Measurements from ENCODE around the gene HORMAD2. TPM values are rescaled to one million over a fixed set of nuclear protein-coding genes. Genes with fewer than 3 reads are reported as not detected.
A peak's percentile ranks its signal among the peaks of the same experiment; 100 is the strongest.

HORMAD2 gene
- total and polyA plus RNA-seq, 7 experiments from 2014 or later, result 0.34 TPM; not detected in 6

DNA sequence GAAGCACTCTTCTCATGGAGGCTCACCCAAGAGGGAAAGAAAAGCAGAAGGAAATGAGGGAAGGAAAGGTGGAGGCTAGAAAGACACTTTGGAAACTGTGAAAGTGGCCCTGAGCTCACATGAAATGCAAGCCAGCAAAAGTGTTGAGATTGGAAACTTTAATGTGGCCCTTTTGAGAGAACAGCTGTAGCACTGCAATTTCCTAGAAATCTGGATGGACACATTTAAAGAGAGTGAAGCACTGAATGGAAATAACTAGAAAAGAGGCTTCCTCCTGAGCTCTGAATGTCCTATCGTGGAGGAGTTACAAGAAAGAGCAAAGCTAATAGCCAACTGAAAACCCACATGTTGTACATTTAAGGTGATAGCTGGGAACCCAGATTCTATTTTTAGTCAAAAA is 110.3 kb downstream of the HORMAD2 start:
- Histone ChIP-seq H3K36me3 (ENCODE audit: control insufficient read depth in 2 of 3, insufficient read depth in 3 of 3, low read length in 3 of 3) (no peaks in the 10 kb centered on the region), H3K27ac (ENCODE audit: low read depth, low read length) (no peak overlapping the region), H3K4me3 (ENCODE audit: low read length) (no peak overlapping the region), H3K4me1 (ENCODE audit: control insufficient read depth in 2 of 2, insufficient read depth in 2 of 2, low read length in 2 of 2) (peaks cover 0 to 6% of the 10 kb centered on the region in 2 donors), H3K27me3 (ENCODE audit: control insufficient read depth in 2 of 2, insufficient read depth in 2 of 2, low read length in 2 of 2) (no peaks in the 10 kb centered on the region), H3K9me3 (ENCODE audit: control insufficient read depth in 2 of 3, low read length in 3 of 3) (no peaks in the 10 kb centered on the region)
- CTCF ChIA-PET, result interaction anchor here (1.2 kb wide), 1 partner anchor 8 kb away, joined by 3 read pairs; no protein-coding TSS in a partner anchor
- peaks cover 24 to 90% (median 28%) of the 10 kb centered on the region in 7 donors for H3K4me1 Mint-ChIP-seq
- peaks cover 0 to 10% (median 0%) of the 10 kb centered on the region in 11 donors for H3K9me3 Mint-ChIP-seq
- peaks cover 0 to 30% (median 0%) of the 10 kb centered on the region in 5 donors for H3K36me3 Mint-ChIP-seq
- DNase-seq (no peak), ATAC-seq (no peak)
- POLR2A ChIA-PET, result interaction anchor here (0.8 kb wide), 1 partner anchor 11 kb away, joined by 3 read pairs; no protein-coding TSS in a partner anchor
- peak overlapping the region in 2 of 9 donors; percentile 11 to 89 for H3K27ac Mint-ChIP-seq
- peak overlapping the region in 1 of 10 donors; percentile 66 for H3K4me3 Mint-ChIP-seq
- intact Hi-C loops (cut with micrococcal nuclease), result no loop called here
- H3K27me3 Mint-ChIP-seq, result no peaks in the 10 kb centered on the region

DNA sequence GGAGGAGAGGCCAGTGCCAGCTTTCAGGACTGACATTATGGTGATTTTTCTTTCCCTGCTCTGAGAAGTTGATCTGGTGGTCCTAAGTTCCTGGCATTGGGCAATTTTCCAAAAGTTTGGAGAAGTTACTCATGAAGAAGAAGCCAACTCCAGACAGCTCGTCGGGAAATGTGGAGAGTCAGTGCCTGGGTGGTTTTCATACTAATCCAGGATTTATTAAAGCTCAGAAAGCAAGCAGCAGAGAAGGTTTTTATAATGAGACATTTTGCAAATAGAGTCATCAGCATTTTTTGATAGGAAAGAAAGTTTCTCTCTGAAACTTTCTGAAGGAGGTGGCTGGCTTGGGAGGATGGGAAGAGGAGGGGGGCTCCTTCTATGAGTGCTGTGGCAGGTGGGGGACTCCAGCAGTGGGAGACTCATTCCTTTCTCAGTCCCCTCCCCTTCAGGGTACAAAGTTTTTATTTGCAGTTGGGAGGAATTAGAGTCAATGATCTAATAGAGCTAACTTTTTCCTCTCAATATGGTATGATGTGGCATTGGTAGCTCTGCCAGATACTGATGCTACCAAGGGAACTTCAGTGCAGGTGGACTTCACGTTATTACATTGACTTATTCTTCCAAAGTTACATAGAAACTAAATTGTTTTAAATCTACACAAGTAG is 110.9 kb downstream of the HORMAD2 start:
- Histone ChIP-seq H3K4me1 (ENCODE audit: control insufficient read depth in 2 of 2, insufficient read depth in 2 of 2, low read length in 2 of 2) (peaks cover 5 to 6% of the 10 kb centered on the region in 2 donors), H3K27me3 (ENCODE audit: control insufficient read depth in 2 of 2, insufficient read depth in 2 of 2, low read length in 2 of 2) (no peaks in the 10 kb centered on the region), H3K4me3 (ENCODE audit: low read length) (no peak overlapping the region), H3K9me3 (ENCODE audit: control insufficient read depth in 2 of 3, low read length in 3 of 3) (no peaks in the 10 kb centered on the region), H3K27ac (ENCODE audit: low read depth, low read length) (no peak overlapping the region), H3K36me3 (ENCODE audit: control insufficient read depth in 2 of 3, insufficient read depth in 3 of 3, low read length in 3 of 3) (no peaks in the 10 kb centered on the region)
- Mint-ChIP-seq H3K4me1 (peaks cover 24 to 92% (median 30%) of the 10 kb centered on the region in 7 donors), H3K36me3 (peaks cover 0 to 30% (median 0%) of the 10 kb centered on the region in 5 donors), H3K27me3 (no peaks in the 10 kb centered on the region), H3K27ac (peak overlapping the region in 1 of 9 donors; percentile 89), H3K9me3 (peaks cover 0 to 10% (median 0%) of the 10 kb centered on the region in 11 donors), H3K4me3 (peak overlapping the region in 1 of 10 donors; percentile 66)
- ChIA-PET CTCF (interaction anchor here (1.2 kb wide), 1 partner anchor 9 kb away, joined by 3 read pairs; no protein-coding TSS in a partner anchor), POLR2A (interaction anchor here (0.8 kb wide), 1 partner anchor 11 kb away, joined by 3 read pairs; no protein-coding TSS in a partner anchor)
- ATAC-seq (no peak), DNase-seq (peak in 1 of 9 donors; percentile 8)
- intact Hi-C loops (cut with micrococcal nuclease), result no loop called here

DNA sequence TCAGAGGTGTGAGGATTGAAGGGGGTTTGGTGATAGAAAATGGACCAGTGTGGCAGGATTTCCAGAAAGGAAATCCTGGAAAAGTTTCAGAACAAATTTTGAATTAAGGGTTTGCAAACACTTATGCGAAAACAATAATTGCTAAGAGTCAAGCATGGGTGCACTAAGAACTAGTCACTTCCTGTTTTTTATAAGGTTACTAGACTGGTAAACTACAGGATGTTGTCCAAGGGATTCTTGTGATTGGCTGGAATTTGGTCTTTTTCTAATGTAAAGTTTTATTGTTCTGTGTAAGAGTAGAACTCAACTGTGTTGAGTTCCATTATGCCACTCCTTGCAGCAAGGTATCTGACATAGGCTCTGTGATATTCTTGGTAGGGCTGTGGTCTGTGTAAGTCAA is 112.2 kb downstream of the HORMAD2 start:
- Mint-ChIP-seq H3K4me3 (peak overlapping the region in 1 of 10 donors; percentile 67), H3K4me1 (peaks cover 20 to 93% (median 34%) of the 10 kb centered on the region in 7 donors), H3K36me3 (peaks cover 0 to 29% (median 0%) of the 10 kb centered on the region in 5 donors), H3K9me3 (peaks cover 0 to 8% (median 0%) of the 10 kb centered on the region in 11 donors), H3K27me3 (no peaks in the 10 kb centered on the region), H3K27ac (peak overlapping the region in 2 of 9 donors; percentile 71 to 89)
- Histone ChIP-seq H3K27me3 (ENCODE audit: control insufficient read depth in 2 of 2, insufficient read depth in 2 of 2, low read length in 2 of 2) (no peaks in the 10 kb centered on the region), H3K27ac (ENCODE audit: low read depth, low read length) (no peak overlapping the region), H3K9me3 (ENCODE audit: control insufficient read depth in 2 of 3, low read length in 3 of 3) (no peaks in the 10 kb centered on the region), H3K4me3 (ENCODE audit: low read length) (no peak overlapping the region), H3K4me1 (ENCODE audit: control insufficient read depth in 2 of 2, insufficient read depth in 2 of 2, low read length in 2 of 2) (peaks cover 13% of the 10 kb centered on the region in 2 donors), H3K36me3 (ENCODE audit: control insufficient read depth in 2 of 3, insufficient read depth in 3 of 3, low read length in 3 of 3) (no peaks in the 10 kb centered on the region)
- intact Hi-C loops (cut with micrococcal nuclease), result no loop called here
- no peak for ATAC-seq
- POLR2A ChIA-PET, result no interaction called here
- CTCF ChIA-PET, result no interaction called here
- peak in 2 of 9 donors; percentile 2 to 7 for DNase-seq

DNA sequence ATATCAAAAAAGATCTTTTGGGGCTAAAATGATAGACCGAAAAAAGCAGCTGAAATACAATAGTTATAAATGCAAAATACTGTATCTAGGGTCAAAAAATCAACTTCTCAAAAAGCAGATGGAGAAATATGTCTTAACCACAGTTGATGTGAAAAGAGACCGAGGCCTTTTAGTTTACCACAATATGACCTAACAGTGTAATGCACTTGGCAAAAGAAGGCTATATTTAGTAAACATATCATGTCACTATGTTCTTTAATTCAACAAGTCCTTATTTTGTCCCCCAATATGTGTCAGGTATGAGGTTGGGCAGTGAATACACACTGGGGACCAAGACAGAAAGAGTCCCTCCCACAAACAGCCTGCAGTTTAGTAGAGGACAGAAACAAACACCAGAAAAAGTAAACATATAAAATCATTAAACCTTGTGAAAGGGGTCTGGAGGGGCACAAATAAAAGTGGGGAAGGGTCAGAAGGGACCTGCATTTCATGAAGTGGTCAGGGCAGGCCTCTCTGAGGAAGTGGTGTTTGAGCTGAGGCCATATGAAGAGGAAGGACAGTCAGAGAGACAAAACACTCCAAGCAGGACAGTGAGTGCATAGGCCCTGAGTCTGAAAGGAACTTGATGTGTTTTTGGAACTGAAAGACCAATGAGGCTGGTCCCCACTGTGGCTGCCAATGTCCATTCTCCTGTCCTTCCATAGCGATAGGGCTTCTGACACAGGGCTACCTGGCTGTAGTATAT is 112.9 kb downstream of the HORMAD2 start:
- Mint-ChIP-seq H3K4me1 (peaks cover 16 to 93% (median 34%) of the 10 kb centered on the region in 7 donors), H3K36me3 (peaks cover 0 to 29% (median 0%) of the 10 kb centered on the region in 5 donors), H3K27ac (peak overlapping the region in 3 of 9 donors; percentile 19 to 89 (median 48)), H3K9me3 (peaks cover 0 to 8% (median 0%) of the 10 kb centered on the region in 11 donors), H3K27me3 (no peaks in the 10 kb centered on the region), H3K4me3 (peak overlapping the region in 1 of 10 donors; percentile 67)
- Histone ChIP-seq H3K9me3 (ENCODE audit: control insufficient read depth in 2 of 3, low read length in 3 of 3) (no peaks in the 10 kb centered on the region), H3K36me3 (ENCODE audit: control insufficient read depth in 2 of 3, insufficient read depth in 3 of 3, low read length in 3 of 3) (no peaks in the 10 kb centered on the region), H3K4me3 (ENCODE audit: low read length) (no peak overlapping the region), H3K27ac (ENCODE audit: low read depth, low read length) (no peak overlapping the region), H3K4me1 (ENCODE audit: control insufficient read depth in 2 of 2, insufficient read depth in 2 of 2, low read length in 2 of 2) (peaks cover 9 to 13% of the 10 kb centered on the region in 2 donors), H3K27me3 (ENCODE audit: control insufficient read depth in 2 of 2, insufficient read depth in 2 of 2, low read length in 2 of 2) (no peaks in the 10 kb centered on the region)
- CTCF ChIA-PET, result interaction anchor here (0.7 kb wide), 1 partner anchor 115 kb away, joined by 4 read pairs; no protein-coding TSS in a partner anchor
- DNase-seq (no peak), ATAC-seq (no peak)
- intact Hi-C loops (cut with micrococcal nuclease), result no loop called here
- POLR2A ChIA-PET, result no interaction called here

DNA sequence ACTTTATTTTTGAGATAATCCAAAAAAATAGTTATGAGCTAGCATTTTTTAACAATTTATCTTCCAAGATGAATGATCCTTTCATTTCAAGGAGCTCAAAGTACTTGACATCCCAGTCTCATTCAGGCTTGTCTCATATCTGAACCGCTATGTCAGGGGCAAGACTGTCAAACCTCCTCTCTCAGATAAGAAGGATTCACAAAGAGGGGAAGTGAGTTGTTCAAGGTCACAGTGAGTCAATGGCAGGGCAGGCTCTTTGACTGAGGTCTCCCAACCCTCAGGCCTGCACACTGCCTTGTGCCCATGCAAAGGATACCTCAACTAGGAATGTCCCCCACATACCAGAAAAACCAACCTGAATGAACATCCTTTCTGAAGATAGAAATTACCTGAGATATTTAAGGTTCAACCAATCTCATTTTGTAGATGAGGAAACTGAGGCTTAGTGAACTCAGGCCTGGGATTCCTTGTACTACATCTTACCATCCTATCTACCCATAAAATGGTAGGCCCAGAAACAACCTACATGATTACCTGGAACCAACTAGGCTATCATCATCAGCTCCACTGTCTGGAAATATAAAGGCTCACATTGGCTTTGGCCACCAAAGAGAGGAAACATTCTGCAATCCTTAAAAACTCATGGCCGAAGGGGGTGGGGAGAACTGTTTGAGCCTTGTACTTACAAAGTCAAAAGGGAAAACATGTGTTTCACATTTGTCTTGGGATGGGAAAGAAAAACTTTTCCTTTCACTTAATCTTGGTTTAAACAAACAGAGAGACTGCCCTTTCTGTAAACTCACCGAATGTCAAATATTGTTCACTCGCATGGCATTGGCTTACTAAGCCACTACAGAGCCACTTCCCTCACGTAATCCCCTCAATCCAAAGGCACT is 115.2 kb downstream of the HORMAD2 start:
- Histone ChIP-seq H3K27me3 (ENCODE audit: control insufficient read depth in 2 of 2, insufficient read depth in 2 of 2, low read length in 2 of 2) (no peaks in the 10 kb centered on the region), H3K36me3 (ENCODE audit: control insufficient read depth in 2 of 3, insufficient read depth in 3 of 3, low read length in 3 of 3) (no peaks in the 10 kb centered on the region), H3K9me3 (ENCODE audit: control insufficient read depth in 2 of 3, low read length in 3 of 3) (no peaks in the 10 kb centered on the region), H3K4me1 (ENCODE audit: control insufficient read depth in 2 of 2, insufficient read depth in 2 of 2, low read length in 2 of 2) (peaks cover 9 to 13% of the 10 kb centered on the region in 2 donors), H3K4me3 (ENCODE audit: low read length) (no peak overlapping the region), H3K27ac (ENCODE audit: low read depth, low read length) (no peak overlapping the region)
- peaks cover 0 to 27% (median 0%) of the 10 kb centered on the region in 5 donors for H3K36me3 Mint-ChIP-seq
- H3K27me3 Mint-ChIP-seq, result no peaks in the 10 kb centered on the region
- H3K27ac Mint-ChIP-seq, result peak overlapping the region in 2 of 9 donors; percentile 34 to 95
- intact Hi-C loops (cut with micrococcal nuclease), result loop anchor here in 1 of 2 donors (2.0 kb wide), 1 partner anchor 25 kb away; no protein-coding TSS in a partner anchor
- ATAC-seq (peak; percentile 22), DNase-seq (no peak)
- peaks cover 13 to 86% (median 38%) of the 10 kb centered on the region in 7 donors for H3K4me1 Mint-ChIP-seq
- CTCF ChIA-PET, result no interaction called here
- peaks cover 0 to 8% (median 0%) of the 10 kb centered on the region in 11 donors for H3K9me3 Mint-ChIP-seq
- H3K4me3 Mint-ChIP-seq, result peak overlapping the region in 2 of 10 donors; percentile 10 to 73
- POLR2A ChIA-PET, result no interaction called here
